HCEC 1CT (cell line): ENCODE data around the gene THSD4.

Source experiments
- DNase-seq: peaks from one replicate; pipeline ENCODE4 v3.0.0-alpha.2; 2017

The THSD4 gene

GRCh38 chr15:71114887-71115566 lies at the start of gene THSD4:
Gene THSD4, plus strand, starts transcription at chr15:71115471.
- DNase-seq: peak; percentile 72

DNA sequence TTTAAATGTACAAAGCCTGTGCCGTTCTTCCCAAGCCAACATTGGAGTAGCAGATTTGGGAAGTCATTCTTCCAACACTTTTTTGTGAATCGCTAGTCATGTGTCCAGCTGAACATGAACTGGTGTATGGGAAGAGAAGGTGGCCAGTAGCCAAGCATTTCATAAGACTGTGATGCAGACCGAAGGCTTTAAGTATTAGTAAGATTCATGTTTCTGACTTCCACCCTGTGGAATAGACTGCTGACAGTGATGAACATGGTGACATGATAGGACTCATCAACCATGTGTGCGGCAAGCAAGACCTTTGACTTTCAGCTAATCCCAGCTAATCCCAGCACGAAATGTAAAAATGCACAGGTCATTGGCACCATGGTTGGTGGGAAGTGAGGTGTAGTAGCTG lies 48.3 kb upstream of the THSD4 start:
- DNase-seq: peak; percentile 100

- peak; percentile 31 for DNase-seq
These were observed 45.6 kb upstream of the THSD4 start for GRCh38 chr15:71069693-71070092.

- no peak for DNase-seq
These were observed 43.7 kb upstream of the THSD4 start for GRCh38 chr15:71071529-71071928.

DNA sequence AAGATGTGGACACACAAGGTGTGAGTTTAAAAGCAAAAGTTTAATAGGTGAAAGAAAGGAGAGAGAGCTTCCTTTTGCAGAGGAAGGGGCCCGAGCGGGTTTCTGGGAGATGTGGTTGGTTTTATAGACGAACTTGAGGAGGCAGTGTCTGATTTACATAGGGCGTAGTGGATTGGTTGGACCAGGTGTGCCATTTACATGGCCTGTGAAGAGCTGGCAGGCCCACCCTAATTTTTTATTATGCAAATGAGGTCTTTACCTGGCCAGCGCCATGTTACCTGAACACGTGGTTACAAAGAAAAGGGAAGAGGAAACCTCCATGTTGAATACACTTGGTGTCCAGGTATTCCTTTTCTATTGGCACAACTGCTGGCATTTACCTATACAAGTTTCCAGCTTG lies 42.8 kb upstream of the THSD4 start:
- no peak for DNase-seq

DNA sequence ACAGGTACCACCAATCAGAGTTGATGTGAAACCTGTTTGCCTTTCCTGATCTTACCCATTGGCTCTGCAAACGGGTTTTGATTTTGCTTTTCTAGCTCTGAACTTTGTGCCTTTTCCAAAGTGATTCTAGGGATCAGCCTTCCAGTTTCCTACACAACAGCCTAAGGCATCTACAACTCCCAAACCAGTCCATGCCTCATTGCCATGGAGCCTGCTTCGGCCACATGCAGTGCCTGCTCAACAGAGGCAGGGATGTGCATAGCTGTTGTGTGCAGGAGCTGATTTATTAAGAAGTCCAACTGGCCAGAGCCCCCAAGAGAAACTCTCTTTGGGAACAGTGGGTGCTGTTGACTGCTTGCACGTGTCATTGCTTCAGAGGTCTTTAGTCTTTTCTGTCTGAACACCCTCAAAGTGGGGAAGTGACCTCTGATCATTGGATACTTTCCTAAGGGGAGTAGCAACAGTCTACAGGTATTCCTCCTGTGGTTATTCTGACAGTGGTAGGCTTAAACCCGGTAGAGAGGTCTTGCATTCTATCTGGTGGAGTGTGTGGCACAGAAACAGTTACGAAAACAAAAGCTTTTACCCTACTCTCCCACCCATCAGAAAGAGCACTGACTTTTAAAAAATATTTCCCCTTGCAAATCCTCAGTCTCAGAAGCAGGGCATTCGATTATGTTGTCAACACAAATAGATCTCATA lies 36.6 kb upstream of the THSD4 start:
- DNase-seq: no peak

GRCh38 chr15:71079208-71080044 lies 35.8 kb upstream of the THSD4 start:
- DNase-seq: no peak

- DNase-seq: no peak
These were observed 35.1 kb upstream of the THSD4 start for GRCh38 chr15:71080166-71080565.

- peak; percentile 91 for DNase-seq
These were observed 34.6 kb upstream of the THSD4 start for GRCh38 chr15:71080705-71081104.

- DNase-seq: no peak
These were observed 32.5 kb upstream of the THSD4 start for GRCh38 chr15:71082803-71083202.

GRCh38 chr15:71083349-71083748 lies 31.9 kb upstream of the THSD4 start:
- no peak for DNase-seq

DNA sequence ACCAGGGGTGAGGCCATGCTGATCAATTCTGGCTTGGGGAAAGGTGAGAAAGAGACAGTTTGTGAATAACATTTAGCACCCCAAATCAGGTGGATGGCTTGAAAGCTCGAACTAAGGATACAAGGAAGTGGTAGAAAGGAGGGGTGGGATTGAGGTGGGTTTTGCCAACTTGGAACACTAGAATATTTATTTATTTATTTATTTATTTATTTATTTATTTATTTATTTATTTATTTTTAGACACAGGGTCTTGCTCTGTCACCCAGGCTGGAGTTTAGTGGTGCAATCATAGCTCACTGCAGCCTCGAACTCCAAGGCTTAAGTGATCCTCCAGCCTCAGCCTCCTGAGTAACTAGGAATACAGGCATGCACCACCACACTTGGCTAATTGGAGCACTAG lies 31.0 kb upstream of the THSD4 start:
- DNase-seq: no peak

DNA sequence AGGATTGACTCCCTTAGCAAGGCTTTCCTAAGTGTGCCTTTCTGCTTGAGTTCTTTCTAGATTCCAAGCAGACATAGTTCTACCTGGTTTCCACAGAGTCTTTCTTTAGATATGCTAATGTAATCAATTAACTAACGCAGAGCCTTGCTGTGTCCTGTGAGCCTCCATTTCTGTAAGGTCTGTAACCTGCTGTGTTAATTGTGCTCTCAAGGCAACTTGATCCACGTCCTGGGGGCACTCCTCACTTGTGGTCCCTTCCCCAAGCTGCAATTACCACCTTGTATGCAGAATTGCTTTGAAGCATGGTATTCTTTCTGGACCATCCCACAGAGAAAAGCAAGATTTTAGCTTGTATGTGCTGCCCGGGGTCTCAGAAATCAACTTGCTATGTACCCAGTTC lies 29.5 kb upstream of the THSD4 start:
- no peak for DNase-seq

GRCh38 chr15:71088155-71088554 lies 27.1 kb upstream of the THSD4 start:
- DNase-seq: no peak

DNA sequence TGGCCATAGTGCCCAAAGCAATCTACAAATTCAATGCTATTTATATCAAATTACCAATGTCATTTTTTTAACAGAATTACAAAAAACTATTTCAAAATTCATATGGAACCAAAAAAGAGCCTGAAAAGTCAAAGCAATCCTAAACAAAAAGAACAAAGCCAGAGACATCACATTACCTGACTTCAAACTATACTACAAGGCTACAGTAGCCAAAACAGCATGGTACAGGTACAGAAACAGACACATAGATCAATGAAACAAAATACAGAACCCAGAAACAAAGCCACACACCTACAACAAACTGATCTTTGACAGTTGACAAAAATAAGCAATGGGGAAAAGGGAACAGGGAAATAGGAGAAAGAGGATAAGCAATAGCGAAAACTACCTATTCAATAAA lies 26.6 kb upstream of the THSD4 start:
- no peak for DNase-seq

DNA sequence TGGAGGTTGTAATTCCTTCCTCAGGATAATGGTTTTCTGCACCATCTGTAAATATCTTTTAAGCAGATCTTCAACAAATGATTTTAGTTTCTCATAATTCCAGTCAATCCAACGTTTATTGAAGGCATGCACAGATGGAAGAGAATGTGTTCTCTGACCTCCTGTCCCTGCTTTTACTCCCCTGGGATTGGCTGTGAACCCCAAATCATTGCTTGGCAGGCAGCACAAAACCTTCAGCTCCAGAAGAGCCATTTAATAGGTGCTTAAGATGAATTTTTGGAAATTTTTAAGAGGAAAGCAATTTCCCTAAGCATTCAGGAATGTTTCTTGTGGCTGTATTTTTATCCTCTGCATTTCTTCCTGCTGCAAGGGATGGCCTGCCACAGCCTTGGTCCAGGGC lies 25.5 kb upstream of the THSD4 start:
- no peak for DNase-seq

DNA sequence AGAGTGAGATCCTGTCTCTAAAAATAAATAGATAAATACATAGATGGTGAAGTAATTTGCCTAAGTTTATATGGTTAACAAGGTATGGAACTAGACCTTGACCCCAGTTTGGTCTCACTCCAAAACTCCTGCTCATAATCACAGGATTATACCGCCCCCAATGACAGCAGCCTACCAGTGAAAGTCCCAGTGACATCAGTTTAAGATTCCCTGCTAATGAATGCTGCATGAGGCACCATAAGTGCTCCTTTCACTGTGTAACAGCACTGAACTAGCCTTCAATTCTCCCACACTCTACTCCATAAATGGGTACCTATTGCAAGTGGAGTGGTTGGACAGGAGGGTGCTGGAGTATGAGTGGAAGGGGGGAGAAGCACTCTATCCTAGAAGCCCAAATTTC lies 23.7 kb upstream of the THSD4 start:
- DNase-seq: peak; percentile 47

GRCh38 chr15:71092056-71092600 lies 23.1 kb upstream of the THSD4 start:
- DNase-seq: no peak

- peak; percentile 83 for DNase-seq
These were observed 21.9 kb upstream of the THSD4 start for GRCh38 chr15:71093054-71094024.

DNA sequence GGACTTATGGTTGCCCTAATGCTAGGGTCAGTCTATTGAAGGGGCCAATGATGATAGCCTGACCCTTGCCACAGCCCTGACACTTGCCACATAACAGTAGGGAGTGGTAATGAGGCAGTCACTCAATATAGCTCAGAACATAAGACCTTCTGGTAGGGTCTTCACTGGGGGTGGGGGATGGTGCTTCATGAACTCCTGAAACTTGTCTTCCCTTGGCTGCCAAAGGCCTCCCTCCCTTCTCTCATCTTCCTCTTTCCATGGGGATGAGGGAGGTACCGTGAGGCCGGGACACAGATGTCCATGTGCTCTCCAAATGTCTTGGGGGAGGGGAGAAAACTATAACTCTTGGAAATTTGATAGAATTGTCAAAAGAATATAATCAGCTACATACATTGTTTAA lies 21.1 kb upstream of the THSD4 start:
- no peak for DNase-seq

- DNase-seq: peak; percentile 26
These were observed 18.6 kb upstream of the THSD4 start for GRCh38 chr15:71096676-71097075.

GRCh38 chr15:71097890-71098289 lies 17.4 kb upstream of the THSD4 start:
- no peak for DNase-seq
